ENCODE measurements around the gene STAG1. TPM values are rescaled to one million over a fixed set of nuclear protein-coding genes. Genes with fewer than 3 reads are reported as not detected.
"Not testable (repeated sequence)": the region's sequence is repeated elsewhere in the genome, so short reads cannot be mapped to it uniquely, and the experiment has no call there.

STAG1 gene
- total RNA-seq, 1 donor from 2014 or later = 26.0 TPM

DNA sequence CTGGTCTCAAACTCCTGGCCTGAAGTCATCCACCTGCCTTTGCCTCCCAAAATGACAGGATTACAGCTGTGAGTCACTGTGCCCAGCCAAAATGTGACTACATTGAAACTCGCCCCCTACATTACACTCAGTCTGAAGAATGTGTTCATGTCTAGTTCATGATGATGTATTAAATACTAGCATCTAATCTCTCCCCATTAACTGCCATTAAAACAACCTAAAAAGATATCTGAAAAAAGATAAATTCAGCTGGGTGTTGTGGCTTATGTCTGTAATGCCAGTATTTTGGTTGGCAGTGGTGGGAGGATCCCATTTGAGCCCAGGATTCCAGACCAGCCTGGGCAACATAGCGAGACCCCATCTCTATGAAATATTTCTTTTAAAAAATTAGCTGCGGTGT lies 342.6 kb downstream of the STAG1 start:
- DNase-seq (ENCODE audit: low spot score) = no peak

DNA sequence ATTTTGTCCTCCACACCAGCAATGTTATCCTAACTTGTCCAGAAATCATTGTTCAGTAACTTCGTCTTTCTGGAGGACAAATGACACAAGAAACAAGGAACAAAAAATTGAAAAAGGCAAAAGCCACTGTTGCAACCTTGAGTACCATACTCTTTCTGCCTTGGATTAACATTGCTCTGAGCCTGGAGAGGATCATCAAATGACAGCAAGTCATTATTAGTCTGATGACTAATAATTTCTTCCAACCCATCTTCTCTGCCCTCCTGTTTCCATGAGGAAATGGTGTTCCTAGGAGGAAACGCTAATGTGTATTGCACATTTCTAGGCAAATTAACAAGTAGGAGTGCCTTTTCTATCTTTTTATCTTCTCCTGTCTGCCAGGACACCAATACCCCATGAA lies 348.1 kb downstream of the STAG1 start:
- no peak for DNase-seq (ENCODE audit: low spot score)

DNA sequence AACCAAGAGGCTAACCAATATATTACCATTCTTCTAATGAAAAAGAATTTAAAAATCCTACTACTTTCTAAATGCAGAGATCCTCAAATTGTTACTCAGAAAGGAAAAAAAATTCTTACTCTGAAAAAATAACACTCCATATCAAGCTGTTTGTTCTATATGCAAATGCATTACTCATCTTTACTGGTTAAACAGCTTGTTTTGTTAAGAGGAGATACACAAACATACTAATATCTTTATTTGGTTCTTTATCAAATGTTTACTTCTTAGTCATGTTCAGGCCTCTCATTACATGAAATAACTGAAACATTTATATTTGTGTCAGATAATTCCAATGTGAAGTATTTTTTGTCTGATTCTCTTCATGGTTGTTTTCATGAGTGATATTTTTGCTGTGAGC lies 355.3 kb downstream of the STAG1 start:
- DNase-seq (ENCODE audit: low spot score) = no peak

DNA sequence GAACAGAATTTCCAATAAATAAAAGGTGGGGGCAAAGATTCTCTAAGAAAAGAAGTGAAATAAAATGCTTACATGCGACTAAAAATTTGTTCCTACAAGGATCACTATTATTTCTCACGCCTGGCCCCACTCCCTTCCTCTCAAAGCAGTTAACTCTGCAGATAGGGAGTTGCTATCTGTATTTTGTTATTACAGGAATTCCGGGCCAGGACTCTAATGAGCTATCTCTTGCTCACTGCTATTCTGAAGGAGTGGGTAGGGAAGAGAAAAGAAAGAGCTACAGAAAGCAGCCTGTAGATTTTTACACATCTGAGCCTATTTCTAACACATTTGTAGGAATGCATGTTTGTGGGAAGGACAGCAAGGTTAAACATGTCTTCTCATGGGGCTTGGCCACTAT lies 361.6 kb downstream of the STAG1 start:
- no peak for DNase-seq (ENCODE audit: low spot score)

DNA sequence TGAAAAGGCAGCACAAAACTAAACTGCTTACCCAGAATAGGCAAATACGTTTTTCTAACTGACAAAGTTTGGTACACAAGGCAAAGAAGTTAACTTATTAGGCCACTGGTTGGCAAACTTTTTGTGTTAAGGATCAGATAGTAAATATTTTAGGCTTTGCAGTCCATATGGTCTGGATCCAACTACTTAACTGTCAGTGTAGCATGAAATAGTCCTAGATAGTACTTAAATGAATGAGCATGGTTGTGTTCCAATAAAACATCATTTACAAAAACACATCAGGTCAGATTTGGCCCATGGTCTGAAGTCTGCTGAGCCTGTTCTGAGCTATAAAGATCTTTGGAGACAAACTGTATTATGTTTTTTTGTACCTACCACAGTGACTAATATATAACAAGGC lies 365.1 kb downstream of the STAG1 start:
- no peak for DNase-seq (ENCODE audit: low spot score)

DNA sequence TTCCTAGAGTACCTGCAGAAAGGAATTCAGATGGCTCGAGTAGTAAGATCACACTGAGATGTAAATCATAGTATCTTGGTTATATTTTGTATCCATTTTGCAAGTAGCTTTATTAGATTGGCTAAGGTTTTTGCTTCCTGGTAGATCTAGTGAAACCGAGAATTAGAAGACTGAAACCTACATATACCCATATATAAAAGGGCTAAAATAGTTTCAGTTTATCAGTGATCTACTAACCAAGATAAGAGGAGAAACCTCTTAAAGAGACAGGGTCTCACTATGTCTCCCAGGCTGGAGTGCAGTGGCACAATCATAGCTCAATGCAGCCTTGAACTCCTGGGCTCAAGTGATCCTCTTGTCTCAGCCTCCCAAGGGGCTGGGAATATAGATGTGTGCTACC lies 366.7 kb downstream of the STAG1 start:
- no peak for DNase-seq (ENCODE audit: low spot score)

DNA sequence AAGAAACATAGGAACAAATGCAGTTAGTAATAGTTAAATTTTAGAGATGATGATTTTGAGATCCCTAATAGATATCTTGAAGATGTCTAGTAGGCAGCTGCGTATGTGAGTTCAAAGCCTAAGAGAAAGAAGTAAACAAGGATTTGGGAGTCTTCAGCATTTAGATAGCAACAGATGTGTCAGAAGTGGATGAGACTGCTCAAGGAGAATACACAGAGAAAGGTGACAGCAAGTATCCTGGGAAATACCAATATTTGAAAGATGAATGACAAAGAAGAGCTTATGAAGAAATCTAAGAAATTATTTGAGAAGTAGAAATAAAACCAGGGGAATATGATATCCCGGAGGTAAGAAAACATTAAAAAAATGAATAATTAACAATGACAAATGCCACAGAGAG lies 371.1 kb downstream of the STAG1 start:
- no peak for DNase-seq (ENCODE audit: low spot score)

DNA sequence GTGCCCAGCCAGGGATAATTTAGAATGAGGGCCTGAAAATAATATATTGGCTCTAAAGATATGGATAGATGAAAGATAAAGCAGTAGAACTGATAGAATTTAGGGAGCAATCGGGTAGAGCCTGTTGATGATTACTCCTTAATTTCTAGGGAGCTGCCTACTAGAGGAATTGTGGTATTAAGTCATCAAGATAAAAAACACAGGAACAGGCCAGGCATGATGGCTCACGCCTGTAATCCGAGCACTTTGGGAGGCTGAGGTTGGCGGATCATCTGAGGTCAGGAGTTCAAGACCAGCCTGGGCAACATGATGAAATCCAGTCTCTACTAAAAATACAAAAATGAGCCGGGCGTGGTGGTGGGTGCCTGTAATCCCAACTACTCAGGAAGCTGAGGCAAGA lies 371.6 kb downstream of the STAG1 start:
- no peak for DNase-seq (ENCODE audit: low spot score)

DNA sequence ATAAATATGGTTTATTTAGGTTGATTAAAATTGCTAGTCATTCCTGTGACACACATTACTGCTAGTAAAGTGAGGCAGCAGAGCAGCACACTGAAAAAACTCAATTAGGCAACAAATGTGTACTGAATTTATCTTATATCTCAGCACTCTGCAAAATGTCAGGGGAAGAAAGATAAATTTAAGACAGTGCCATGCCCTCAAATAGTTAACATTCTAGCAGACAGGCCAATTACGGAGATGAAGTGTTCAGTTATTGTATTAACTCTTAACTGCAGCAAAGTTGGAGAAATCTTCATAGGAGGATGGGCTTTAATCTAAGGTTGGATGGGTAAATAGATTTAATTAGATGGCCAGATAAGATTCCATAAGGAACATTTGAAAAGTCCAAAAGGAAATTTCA lies 374.2 kb downstream of the STAG1 start:
- no peak for DNase-seq (ENCODE audit: low spot score)

DNA sequence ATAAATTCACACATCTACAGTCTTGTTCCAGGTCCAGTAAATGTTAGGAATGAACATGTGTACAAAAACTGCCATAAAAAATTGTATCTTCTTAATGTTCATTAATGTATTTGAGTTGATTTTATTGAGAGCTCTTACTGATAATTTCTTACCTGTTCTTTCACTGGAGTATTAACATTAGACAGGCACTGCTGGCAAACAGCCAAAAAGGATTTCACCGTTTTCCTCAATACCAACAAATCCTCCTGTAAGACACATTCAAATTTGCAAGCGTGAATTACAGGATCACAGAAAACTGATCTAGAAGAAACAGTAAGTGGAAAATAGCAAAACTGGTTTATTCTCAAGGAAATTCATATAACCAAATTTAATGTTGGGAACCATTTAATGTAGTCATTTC lies 374.7 kb downstream of the STAG1 start:
- no peak for DNase-seq (ENCODE audit: low spot score)

DNA sequence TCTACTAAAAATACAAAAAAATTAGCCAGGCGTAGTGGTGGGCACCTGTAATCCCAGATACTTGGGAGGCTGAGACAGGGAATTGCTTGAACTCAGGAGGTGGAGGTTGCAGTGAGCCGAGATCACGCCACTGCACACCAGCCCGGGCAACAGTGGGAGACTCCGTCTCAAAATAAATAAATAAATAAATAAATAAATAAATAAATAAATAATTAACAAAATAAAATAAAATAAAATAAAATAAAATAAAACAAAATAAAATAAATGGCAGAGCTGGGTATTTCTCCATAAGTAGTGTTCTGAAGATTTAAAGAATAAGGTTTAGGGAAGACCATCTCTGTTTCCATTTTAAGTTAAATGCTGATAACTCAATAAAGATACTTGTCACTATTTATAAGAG lies 376.4 kb downstream of the STAG1 start:
- not testable (repeated sequence) for DNase-seq (ENCODE audit: low spot score)

DNA sequence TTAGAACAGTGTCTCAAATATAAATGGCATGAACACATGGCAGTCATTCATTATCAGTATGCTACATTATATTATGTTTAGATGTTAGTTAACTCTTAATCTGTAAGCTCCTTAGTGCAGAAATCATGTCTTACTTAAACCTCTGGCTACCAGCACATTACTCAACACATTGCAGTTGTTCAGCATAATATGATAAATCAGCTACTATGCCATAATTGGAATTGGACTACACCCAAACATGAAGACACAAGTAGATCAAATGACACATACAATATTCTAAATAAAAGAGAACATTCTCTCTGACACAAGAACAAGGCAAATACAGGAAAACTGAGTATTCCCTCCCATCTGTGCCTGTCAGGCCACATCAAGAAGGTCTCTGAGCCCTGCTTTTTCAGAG lies 385.9 kb downstream of the STAG1 start:
- no peak for DNase-seq (ENCODE audit: low spot score)

DNA sequence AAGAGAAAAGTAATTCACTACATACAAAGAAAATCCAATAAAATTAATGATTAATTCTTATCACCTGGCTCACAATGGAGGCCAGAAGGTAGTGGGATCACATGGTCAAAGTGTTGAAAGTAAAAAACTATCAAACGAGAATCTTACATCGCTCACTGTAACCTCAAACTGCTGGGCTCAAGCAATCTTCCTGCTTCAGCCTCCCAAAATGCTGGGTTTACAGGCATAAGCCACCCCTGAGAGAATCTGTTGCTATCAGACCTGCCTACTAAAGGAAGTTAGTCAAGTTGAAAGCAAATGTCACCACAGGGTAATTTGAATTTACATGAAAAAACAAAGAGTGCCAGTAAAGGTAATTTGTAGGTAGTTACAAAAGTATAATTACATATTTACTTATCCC lies 398.7 kb downstream of the STAG1 start:
- no peak for DNase-seq (ENCODE audit: low spot score)

DNA sequence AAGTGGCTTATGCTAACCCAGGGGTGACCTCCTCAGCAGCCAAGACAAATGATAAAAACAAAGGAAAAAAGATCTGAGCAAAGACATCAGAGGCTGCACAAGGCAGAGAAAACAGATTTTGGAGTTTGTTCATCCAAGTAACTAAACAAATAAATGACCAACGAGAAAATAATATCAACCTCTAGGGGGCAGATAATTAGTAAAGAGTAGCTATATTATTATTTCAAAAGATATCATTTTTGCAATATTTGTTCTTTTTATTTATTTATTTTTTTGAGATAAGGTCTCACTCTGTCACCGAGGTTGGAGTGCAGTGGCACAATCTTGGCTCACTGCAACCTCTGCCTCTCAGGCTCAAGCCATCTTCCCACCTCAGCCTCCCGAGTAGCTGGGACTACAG lies 400.3 kb downstream of the STAG1 start:
- DNase-seq (ENCODE audit: low spot score) = no peak

DNA sequence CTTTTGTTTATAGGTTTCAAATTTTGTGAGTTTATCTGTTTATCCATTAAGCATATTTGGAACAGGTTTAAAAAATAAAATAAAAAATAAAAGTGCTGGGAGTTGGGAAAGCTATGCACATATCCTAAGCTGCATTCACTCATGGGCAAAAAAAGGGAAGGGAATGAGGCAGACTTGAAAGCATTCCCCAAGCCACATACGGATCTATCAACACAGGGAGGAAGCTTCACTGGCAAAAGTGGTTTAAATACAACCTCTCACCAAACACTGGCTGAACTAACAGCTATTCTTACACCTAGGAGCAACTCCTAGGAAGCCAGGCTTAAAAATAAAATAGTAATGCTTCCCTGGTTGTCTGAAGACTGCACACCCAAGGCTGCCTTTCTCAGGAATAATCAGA lies 400.8 kb downstream of the STAG1 start:
- no peak for DNase-seq (ENCODE audit: low spot score)

DNA sequence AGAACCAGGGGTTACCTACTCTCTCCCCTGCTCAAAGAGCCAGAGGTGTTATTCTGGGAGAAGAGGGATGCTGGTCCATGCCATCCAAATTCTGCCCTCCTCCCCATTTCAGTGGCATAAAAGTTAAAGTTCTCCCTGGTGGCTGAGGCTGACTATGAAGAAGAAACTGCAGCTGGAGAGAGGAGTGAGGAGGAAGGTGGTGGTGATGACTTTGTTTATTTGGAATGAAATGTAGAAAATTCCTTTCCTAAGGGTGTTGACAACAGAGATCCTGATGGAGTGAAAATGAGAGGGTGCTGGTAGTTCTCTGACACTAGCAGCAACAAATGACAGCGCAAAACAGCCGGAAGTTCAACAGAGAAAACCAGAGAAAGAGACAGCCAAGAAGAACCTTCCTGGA lies 401.6 kb downstream of the STAG1 start:
- DNase-seq (ENCODE audit: low spot score) = no peak

DNA sequence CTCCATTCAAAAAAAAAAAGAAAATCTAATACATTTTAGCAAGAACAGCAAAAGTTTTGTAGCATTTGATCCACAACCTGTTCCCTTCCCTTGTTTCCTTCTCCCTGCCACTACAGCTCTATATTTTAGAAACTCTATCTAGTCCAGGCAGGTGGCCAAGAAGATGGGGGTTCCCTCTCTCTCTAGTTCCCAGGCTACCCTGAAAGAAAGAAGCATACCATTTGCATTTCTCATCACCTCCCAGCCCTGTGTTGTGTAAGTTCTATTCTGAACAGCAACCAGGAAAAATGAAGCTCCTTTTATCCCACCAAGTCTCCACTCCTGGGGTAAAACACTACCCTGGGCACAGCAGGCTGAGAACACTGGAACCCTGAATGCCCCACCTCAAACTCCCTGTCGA lies 402.0 kb downstream of the STAG1 start:
- DNase-seq (ENCODE audit: low spot score) = no peak

DNA sequence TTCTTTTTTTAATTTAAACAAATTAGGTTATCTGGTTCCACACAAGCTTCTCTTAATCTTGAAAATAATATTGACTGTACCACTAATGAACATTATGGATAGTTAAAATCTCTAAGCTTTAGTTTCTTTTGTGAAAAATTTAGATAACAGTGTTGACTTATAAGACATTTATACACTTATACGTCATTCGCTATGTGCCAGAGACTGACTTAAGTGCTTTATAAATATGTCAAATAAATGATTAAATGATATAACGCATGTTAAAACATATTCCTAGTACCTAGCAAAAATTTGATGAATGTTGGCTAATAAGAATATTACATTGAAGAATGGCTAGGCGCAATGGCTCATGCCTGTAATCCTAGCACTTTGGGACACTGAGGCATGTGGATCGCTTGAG lies 405.7 kb downstream of the STAG1 start:
- DNase-seq (ENCODE audit: low spot score) = no peak

DNA sequence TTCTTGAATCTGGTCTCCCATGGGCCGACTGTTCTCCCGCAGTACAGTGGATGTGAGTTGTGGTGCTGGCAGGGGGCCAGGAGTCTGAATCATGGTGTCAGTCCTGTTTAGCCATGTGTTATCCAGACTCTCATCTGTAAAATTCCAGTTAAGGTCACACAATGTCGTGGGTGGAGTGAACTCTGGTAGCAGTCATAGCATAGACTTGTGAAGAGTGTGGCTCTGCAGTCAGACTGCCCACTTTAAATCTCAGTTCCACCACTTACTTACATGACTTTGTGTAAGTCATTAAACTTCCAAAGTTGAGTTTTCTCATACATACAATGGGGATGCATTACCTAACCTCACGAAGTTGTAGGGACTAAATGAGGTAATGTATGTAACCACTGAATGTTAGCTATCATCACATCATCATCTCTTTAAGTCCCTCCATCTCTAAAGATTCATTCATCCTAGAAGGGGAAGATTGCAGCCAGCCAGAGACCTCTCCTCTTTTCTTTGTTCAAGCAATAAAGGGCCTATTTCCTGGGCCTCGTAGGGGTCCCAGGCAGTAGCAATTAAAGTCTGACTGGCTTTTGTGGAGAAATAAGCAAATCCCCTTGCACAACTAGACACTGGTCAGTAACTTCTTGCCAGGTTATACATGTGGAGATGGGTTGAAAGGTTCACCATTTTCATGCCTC lies 408.2 kb downstream of the STAG1 start:
- DNase-seq (ENCODE audit: low spot score) = peak; percentile 68

DNA sequence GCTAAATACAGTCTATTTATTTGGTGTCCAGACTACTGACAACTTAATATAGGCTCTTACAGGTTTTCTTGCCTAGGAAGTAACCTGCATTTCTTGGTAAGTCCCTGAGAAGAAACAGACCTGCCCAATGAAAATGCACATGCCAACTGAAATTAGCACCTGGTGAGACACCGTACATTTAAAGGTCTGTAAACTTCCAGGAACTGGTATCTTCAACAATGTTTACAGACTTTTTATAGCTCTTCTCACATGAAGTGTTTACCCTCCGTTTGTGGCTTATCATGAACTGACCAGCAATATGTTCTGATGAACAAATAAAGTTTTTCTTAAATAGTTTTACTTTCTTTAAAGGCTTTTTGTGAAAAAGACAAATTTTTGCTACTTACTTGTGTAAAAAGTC lies 408.7 kb downstream of the STAG1 start:
- no peak for DNase-seq (ENCODE audit: low spot score)

DNA sequence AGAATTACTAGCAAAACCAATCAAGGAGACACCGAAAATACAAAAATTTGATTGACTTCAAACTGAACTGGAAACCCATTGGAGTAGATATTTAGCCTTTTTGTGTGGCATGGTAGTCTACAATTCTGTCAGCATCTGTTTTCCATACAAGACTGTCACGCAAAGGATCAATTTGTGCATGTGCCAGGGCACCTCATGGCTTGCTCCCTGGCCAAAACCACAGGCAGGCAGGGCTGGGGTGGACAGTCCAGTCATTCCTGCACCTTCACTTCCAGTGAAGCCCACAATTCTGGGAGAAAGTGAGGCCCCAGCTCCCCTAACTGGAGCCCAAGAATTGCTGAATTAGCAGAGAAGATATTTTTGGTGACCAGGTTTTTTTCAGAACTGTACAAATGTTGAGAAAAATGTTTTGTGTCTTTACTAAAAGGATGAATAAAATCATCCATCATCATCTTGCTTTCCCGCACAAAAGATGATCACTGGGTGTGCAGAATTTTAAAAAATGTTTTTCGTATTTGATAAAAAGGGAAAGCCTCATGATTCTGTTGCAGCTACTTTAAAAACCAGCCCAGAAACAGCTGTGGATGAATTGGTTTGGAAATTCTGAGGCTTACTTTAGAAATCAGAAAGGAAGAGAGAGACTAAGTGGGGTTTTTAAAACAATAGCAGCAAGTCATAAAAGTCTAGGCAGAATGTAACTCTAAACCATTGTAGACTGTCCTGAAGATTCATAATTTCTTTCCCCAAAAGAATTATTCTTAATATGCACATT lies 415.7 kb downstream of the STAG1 start:
- no peak for DNase-seq (ENCODE audit: low spot score)

DNA sequence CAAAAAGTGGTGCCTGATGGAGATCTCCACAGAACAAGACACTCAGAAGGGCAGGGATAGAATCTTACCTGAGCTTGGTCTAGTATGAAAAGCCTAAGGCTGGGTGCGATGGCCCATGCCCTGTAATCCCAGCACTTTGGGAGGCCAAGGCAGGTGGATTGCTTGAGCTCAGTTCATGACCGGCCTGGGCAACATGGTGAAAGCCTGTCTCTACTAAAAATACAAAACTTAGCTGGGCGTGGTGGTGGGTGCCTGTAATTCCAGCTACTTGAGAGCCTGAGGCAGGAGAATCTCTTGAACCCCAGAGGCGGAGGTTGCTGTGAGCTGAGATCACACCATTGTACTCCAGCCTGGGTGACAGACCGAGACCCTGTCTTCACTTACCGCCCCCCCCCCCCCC lies 417.5 kb downstream of the STAG1 start:
- not testable (repeated sequence) for DNase-seq (ENCODE audit: low spot score)

DNA sequence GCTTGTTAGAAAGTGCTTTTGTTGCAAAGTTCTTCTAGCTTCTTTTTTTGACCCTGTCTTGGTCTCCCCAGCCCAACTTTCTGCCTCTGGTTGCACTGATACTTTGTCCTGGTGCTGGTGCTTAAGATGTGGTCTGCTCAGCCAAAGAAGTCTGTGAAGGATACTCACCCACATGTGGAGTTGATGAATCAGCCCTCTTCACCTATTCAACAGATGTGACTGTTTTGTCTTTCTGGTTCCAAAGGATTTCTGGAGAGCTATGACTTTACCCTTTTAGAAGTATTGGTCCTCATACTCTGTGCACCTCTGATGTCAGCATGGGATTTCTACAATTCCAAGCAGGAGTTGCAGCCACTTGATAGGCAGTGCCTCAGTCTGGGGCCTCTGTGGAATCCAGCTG lies 418.0 kb downstream of the STAG1 start:
- no peak for DNase-seq (ENCODE audit: low spot score)

DNA sequence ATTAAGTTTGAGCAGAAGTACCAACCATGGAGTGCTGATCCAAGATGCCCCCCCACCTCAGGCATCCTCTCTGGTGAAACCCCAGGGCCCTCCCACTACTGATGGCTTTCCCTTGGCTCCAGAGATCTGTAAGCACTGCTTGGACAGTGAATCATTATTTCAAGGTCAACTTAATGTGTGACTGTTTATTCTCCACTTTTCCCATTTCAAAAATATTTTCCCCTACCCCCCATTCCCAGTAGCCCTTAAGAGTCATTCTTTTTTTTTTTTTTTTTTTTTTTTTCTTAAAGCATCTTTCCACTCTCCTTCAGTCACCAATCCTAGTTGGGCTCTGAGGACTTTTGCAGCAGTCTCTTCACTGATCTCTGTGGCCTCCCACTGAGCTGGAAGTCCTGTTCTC lies 419.4 kb downstream of the STAG1 start:
- no peak for DNase-seq (ENCODE audit: low spot score)
